ENCODE results near the gene NPC1L1.

NPC1L1 gene, protein sequence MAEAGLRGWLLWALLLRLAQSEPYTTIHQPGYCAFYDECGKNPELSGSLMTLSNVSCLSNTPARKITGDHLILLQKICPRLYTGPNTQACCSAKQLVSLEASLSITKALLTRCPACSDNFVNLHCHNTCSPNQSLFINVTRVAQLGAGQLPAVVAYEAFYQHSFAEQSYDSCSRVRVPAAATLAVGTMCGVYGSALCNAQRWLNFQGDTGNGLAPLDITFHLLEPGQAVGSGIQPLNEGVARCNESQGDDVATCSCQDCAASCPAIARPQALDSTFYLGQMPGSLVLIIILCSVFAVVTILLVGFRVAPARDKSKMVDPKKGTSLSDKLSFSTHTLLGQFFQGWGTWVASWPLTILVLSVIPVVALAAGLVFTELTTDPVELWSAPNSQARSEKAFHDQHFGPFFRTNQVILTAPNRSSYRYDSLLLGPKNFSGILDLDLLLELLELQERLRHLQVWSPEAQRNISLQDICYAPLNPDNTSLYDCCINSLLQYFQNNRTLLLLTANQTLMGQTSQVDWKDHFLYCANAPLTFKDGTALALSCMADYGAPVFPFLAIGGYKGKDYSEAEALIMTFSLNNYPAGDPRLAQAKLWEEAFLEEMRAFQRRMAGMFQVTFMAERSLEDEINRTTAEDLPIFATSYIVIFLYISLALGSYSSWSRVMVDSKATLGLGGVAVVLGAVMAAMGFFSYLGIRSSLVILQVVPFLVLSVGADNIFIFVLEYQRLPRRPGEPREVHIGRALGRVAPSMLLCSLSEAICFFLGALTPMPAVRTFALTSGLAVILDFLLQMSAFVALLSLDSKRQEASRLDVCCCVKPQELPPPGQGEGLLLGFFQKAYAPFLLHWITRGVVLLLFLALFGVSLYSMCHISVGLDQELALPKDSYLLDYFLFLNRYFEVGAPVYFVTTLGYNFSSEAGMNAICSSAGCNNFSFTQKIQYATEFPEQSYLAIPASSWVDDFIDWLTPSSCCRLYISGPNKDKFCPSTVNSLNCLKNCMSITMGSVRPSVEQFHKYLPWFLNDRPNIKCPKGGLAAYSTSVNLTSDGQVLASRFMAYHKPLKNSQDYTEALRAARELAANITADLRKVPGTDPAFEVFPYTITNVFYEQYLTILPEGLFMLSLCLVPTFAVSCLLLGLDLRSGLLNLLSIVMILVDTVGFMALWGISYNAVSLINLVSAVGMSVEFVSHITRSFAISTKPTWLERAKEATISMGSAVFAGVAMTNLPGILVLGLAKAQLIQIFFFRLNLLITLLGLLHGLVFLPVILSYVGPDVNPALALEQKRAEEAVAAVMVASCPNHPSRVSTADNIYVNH (N-terminal part only)

DNA sequence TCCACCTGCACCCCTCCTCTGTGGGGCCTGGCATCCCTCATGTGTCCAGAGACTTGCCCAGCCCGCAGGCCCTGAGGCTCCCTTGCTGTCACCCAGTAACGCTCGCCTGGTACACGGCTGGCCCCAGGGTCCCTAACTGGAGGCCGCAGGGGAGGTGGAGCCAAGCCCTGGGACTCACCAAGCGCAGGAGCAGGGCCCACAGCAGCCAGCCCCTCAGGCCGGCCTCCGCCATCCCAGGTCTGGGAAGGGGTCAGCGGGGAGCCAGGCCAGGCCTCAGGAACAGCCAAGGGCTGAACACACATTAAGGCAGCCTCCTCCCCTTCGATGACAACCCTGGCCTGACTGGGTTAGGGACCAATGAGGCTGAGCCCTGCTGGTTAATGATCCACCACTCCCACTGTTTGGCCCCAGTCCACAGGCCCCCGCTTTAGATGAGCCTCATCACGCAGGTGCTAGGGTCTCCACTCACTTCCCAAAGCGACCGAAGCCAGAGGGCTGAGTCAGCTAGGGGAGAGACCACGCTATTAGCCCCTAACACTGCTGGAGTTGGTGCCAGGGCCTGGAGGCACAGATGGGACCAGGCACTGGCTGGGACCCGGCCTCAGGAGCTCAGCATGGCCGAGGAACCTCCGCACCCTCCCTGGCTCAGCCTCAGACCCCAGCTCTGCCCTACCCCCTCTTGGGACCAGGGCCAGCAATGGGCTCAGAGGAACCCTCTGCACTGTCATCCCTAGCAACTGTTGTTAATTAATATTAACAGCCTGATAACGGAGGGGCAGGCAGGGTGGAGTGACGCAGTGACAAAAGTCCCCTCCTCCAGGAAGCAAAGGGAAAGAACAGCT is at the start of gene NPC1L1:
Gene NPC1L1, minus strand, starts transcription at position 303 of the 842 bp plus-strand sequence. Its CDS starts 71 bp downstream, at position 232.
- no peak within 1 kb of the TSS for H3K4me3 ChIP-seq (ENCODE audit: low read depth, low read length)
- DNase-seq (ENCODE audit: low read depth): no peak
- TF ChIP-seq, protein P1, sequence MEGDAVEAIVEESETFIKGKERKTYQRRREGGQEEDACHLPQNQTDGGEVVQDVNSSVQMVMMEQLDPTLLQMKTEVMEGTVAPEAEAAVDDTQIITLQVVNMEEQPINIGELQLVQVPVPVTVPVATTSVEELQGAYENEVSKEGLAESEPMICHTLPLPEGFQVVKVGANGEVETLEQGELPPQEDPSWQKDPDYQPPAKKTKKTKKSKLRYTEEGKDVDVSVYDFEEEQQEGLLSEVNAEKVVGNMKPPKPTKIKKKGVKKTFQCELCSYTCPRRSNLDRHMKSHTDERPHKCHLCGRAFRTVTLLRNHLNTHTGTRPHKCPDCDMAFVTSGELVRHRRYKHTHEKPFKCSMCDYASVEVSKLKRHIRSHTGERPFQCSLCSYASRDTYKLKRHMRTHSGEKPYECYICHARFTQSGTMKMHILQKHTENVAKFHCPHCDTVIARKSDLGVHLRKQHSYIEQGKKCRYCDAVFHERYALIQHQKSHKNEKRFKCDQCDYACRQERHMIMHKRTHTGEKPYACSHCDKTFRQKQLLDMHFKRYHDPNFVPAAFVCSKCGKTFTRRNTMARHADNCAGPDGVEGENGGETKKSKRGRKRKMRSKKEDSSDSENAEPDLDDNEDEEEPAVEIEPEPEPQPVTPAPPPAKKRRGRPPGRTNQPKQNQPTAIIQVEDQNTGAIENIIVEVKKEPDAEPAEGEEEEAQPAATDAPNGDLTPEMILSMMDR (IDR thresholded peaks at IDR 0.05; ENCODE audit: control insufficient read depth, extremely low read depth, insufficient read depth): no peak

DNA sequence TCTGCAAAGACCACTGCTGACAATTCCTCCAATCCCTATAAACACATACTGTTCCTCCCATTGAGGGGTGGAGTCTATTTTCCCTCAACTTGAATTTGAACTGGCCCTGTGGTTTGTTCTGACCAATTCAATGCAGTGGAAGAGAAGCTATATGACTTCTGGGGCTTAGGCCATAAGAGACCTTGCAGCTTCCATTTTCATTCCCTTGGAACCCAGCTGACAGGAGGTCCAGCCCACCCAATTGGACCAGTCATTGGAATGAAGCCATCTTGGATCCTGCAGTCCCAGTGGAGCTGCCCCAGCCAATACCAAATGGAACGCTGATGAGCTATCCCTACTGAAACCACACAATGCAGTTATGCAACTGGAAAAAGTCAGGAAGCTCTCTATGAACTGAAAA is 49.8 kb upstream of the NPC1L1 start:
- TF ChIP-seq, protein P1 (IDR thresholded peaks at IDR 0.05; ENCODE audit: control insufficient read depth, extremely low read depth, insufficient read depth): no peak
- no peak overlapping the region for H3K4me3 ChIP-seq (ENCODE audit: low read depth, low read length)
- DNase-seq (ENCODE audit: low read depth): no peak

- TF ChIP-seq, protein P1 (IDR thresholded peaks at IDR 0.05; ENCODE audit: control insufficient read depth, extremely low read depth, insufficient read depth): peak; percentile 69
- no peak overlapping the region for H3K4me3 ChIP-seq (ENCODE audit: low read depth, low read length)
- DNase-seq (ENCODE audit: low read depth): peak; percentile 33
Measured at GRCh38 chr7:44587843-44588711, 46.9 kb upstream of the NPC1L1 start.

DNA sequence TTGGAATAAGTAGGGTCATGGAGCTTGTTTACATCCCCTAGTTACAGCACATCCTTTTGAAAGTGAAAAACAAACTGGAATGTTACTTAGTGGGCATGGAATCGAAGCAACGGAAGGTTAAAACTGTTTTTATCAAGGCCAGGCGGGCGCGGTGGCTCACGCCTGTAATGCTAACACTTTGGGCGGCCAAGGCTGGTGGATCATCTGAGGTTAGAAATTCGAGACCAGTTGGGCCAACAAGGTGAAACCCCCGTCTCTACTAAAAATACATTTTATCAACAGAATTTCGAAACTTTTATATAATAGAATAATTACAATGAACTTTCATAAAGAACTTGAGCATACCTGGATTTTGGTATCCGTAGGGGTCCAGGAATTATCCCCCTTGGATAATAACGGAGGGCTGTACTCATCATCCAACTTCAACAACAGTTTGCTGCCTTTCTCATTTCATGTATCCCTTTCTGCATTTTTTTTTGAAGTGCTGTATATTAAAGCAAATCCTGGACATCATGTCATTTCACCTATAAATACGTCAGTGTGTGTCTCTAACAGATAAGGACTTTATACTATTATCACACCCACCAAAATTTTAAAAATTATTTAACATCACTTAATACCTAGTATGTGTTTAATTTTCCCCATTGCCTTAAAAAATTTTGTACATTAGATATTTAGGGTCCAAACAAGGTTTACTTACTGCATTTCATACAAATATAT is 42.2 kb upstream of the NPC1L1 start:
- DNase-seq (ENCODE audit: low read depth): no peak
- TF ChIP-seq, protein P1 (IDR thresholded peaks at IDR 0.05; ENCODE audit: control insufficient read depth, extremely low read depth, insufficient read depth): no peak

DNA sequence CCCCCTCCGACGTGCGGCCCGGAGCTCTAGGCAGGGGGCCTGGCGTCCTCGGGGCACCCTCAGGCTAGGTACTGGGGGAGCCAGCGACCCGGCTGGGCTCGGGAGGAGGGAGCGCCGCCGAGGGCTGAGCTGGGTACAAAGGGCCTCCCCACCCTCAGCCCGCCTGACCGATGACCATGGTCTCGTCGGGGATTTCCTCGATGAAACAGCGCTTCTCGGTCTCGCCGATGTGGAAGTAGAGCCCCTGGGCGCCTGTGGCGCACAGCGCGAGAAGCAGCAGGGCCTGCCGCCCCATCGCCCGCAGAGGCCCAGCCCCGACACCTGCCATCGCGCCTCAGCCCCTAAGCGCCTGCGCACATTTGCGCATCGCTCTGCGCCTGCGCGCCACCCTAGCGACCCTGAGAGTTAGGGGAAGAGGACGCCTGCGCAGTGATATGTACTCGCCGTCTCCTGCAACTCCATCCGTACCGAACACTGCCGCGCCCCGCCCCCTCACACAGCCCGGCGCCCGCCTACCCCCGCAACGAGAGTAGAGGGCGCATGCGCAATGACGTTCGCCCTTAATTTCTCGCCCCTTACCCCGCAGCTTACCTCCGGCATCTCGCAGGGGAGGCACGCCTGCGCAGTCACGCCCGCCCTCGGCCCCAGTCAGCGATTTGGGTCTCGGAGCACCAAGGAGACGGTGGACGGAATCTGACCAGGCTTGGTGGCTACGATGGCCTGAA is 40.9 kb upstream of the NPC1L1 start, which contains the start of gene TMED4:
Gene TMED4, minus strand, starts transcription at position 353 of the 725 bp plus-strand sequence. Its CDS starts 25 bp downstream, at position 328.
- H3K4me3 ChIP-seq (ENCODE audit: low read depth, low read length): peak within 1 kb of the TSS; percentile 96
- peak; percentile 94 for DNase-seq (ENCODE audit: low read depth)
- TF ChIP-seq, protein P1 (IDR thresholded peaks at IDR 0.05; ENCODE audit: control insufficient read depth, extremely low read depth, insufficient read depth): no peak

More for the DNA sequence above, 42.2 kb upstream of the NPC1L1 start:
- peak overlapping the region; percentile 96 for H3K4me3 ChIP-seq (ENCODE audit: low read depth, low read length)

Measured in LNCaP clone FGC (cell line).